ENCODE data around the gene CORO1A.
"Not testable (repeated sequence)": the region's sequence is repeated elsewhere in the genome, so short reads cannot be mapped to it uniquely, and the experiment has no call there.

DNA sequence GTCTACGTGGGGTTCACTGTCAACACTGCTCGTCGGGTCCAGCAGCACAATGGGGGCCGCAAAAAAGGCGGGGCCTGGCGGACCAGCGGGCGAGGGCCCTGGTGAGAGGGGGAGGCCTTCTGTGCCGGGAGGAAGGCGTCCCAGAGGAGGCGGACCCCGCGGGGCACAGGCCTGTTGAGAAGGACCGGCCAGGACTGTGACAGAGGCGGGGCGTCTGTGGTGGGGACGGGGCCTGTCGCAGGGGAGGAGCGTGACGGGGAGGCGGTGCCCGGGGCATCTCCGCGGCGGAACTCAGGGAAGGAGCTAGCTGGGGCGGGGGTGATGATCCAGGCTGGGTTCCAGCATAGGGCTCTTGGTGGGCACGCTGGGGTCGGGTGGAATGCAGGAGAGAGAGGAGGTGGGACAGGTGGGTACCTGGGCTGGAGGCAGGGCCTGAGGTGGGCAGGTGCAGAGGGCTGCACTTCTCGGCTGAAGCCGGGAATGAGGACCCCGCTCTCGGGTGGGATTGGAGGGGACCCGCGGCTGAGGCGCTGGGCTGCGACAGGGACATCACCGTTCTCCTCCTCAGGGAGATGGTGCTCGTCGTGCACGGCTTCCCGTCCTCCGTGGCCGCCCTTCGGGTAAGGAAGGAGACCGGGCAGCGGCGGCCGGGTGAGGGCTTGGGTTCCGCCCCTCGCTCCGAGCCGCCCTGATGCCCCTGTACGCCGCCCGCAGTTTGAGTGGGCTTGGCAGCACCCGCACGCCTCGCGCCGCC lies 10.9 kb downstream of the CORO1A start:
- TF ChIP-seq, protein P1, sequence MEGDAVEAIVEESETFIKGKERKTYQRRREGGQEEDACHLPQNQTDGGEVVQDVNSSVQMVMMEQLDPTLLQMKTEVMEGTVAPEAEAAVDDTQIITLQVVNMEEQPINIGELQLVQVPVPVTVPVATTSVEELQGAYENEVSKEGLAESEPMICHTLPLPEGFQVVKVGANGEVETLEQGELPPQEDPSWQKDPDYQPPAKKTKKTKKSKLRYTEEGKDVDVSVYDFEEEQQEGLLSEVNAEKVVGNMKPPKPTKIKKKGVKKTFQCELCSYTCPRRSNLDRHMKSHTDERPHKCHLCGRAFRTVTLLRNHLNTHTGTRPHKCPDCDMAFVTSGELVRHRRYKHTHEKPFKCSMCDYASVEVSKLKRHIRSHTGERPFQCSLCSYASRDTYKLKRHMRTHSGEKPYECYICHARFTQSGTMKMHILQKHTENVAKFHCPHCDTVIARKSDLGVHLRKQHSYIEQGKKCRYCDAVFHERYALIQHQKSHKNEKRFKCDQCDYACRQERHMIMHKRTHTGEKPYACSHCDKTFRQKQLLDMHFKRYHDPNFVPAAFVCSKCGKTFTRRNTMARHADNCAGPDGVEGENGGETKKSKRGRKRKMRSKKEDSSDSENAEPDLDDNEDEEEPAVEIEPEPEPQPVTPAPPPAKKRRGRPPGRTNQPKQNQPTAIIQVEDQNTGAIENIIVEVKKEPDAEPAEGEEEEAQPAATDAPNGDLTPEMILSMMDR (IDR thresholded peaks at IDR 0.05; ENCODE audit: low read depth, low read length): not testable (repeated sequence)
- not testable (repeated sequence) for TF ChIP-seq EZH2phosphoT487 (IDR thresholded peaks at IDR 0.05; ENCODE audit: low read depth)
